Inferior parietal cortex (tissue), 1 donor: ENCODE results near the gene PGLYRP4.

Experiments
- DNase-seq: peaks from one replicate; pipeline ENCODE4 v3.0.0-alpha.2; 2016; ENCODE audit errors: extremely low spot score

PGLYRP4 gene, protein sequence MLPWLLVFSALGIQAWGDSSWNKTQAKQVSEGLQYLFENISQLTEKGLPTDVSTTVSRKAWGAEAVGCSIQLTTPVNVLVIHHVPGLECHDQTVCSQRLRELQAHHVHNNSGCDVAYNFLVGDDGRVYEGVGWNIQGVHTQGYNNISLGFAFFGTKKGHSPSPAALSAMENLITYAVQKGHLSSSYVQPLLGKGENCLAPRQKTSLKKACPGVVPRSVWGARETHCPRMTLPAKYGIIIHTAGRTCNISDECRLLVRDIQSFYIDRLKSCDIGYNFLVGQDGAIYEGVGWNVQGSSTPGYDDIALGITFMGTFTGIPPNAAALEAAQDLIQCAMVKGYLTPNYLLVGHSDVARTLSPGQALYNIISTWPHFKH

DNA sequence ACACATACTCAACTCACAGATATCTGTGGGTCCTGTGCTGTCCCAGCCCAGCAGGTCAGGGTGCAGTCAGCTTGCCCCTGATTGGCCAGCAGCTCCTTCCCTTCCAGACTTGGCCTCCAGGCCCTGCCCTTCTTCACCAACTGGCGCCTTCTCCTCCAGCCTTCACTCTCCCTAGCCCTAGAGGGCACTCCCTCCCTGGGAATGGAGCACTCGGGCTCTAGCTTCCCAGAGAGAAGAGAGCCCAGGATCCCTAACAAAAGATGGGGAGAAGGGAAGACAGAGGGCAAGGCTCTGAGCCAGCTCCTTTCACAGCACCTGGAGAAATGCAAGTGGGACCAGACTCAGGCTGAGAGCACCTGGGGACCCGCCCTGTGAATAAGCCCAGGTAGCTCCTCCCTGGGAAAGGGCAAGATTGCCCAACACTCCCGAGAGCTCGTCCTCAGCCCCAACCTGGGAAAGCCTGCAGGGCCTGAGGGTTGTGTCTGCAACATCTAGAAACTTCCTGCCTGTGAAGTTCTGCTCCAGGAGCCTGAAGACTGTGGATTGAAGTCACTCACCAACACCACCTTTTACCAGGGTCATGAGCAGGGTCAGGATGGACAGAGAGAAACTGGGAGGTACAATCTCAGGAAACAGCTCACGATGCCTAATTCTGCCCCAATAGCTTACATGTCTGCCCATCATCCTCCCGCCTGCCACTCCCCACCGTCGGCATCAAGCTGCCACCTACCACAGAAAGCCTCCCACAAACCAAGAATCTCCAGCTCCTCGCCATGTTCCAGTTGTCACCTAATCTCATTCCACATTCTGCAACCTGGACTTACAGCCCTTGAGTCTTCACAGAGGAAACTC is at the start of gene PGLYRP4:
TSS of gene PGLYRP4 (minus strand) at position 331 of the 852 bp plus-strand sequence. CDS start 909 bp downstream, outside the sequence.
- DNase-seq = no peak

DNA sequence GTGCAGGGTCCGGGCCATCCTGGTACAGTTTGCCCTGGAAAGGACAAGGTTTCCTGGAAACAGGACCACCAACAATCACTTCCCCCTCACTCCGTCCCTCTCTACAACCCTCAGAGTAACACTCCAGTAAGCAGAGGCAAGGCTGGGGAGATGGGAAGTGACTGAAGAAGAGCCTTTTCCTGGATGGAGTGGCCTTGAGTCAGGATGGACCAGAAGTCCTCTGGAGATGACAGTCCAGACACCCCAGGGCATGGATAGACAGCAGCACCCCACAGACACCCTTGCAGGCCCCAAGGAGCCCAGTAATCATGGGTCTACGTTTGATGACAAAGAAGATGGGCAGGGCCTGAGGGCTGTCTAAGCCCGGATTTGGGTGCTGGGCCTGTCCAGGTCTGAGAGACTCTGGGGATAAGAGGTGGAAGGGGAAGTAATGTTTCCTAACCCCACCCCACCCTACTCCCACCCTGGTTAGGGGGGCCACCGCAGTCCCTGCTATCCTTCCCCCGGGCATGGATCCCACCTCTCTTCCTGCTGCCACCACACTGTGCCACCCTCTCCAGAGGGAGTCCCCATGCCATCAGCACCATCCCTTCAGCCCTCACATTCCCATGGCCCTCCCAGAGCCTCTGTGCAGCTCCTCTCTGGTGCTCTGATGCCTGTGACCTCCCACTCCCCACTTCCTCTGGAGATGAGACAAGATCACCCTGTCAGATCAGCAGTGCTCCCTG is 49.4 kb upstream of the PGLYRP4 start:
- no peak for DNase-seq

DNA sequence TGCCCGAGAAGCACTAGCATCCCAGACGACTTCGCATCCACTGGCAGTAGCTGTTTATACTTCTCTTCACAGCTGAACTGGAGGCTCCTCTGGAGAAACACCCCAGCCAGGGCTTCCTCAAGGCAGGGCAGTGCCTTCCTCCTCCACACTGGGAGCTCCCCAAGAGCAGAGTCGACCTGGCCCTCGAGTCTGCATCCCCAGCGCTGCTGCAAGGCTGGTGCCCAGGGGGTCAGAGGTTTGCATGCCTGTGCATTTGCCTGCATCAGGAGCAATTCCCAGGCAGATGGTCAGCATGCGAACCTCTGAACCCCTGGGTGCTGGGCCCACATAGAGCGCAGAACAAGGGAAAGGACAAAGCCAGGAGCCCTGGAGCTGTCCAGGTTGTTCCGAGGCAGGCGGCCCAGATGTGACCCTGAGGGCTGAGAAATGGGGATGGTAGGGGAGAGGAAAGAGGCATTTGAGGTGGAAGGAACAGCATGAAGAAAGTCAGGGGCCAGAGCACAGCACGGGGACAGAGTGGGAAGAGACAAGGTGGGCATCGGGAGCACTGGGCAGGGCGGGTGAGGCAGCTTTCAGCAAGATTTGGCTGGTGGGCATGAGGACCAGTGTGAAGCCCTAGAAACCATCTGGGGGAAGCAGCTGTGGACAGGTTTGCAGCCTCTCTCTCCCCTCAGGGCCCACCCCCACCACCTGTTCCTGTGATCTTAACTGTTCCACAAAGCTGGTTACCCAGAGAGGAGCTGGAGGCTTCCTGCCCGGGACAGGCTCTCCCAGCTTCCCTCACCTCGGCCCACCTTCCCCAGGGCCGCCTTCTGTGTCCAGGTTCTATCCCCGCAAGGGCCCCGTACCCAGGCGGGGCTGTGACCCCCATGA is 48.6 kb upstream of the PGLYRP4 start:
- no peak for DNase-seq

GRCh38 chr1:153396461-153396860 is 47.8 kb upstream of the PGLYRP4 start:
- no peak for DNase-seq

DNA sequence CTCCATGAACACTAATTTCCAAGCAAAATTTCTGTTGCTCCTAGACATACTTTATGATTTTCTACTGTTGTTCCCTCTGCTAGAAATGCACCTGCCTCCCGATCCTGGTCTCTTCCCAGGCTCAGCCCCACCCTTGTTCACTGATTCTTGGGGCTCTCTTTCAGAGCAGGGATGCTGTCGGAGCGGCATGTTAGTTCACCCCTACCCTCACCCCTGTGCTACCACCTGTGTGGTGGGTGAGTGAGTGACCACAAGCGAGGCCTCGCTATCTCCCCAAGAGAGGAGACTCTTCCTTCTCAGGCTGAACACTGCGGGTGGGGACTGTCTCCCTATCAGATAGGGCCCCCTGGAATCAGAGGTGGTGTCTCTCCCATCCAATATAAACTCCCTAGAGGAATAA is 47.1 kb upstream of the PGLYRP4 start:
- no peak for DNase-seq

DNA sequence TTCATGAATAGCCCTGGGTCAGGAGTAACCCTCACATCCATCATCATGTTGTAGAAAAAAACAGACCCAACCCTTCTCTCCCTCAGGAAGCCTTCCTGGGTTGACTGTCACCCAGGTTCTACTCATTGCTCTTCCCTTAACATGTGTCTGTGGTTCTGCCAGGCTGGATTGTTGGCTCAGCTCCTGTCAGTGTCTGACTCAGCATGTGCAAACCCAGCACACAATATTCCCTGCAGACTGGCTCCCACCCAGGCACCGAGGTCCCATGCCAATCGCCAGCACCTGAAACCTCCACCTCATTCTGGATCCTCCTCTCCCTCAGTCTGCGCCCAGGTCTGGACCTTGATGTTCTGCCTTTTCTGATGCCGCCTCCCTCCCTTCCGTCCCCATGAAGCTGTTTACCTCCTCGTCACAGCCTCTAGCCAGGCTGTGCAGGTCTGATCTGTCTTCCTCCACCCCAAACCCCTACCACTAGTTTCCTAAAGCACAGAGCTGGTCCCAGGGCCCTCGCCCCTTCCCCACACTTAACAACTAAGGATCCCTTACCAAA is 46.6 kb upstream of the PGLYRP4 start:
- no peak for DNase-seq

DNA sequence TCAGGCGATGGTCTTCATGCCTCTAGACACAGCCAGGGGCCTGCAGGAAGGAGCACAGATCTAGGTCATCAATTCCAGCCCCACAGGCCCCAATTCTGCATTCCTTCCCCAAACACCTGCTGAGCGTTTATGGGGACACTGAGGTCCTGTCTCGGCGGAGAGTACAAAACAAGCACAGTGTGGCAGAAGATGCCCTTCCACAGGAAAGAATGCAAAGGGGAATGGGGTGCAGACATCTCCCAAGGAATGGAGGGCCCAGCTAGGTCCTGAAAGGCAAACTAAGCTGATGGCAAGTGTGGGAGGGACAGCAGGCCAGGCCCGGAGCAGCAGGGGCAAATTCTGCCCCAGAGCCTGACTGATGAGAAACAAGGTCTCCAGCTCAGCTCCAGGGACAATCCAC is 45.8 kb upstream of the PGLYRP4 start:
- DNase-seq = no peak

DNA sequence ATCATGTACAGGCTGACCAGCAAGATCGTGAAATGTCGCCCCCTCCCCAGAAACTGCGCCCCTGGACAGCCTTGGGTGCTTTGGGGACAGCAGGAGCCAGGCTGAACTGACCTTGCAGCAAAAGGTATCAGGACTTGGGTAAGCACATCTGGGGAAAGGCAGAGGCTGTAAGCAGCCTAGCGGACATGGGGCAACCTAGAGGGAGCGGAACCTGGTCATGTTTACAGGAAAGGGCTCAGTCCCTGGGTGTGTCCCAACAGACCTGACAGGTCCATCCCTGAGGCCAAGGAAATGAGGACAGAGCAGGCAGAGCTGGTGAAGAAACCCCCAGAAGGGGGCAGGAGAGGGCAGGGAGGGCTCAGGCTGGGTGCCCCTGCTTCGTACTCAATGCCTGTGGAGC is 45.3 kb upstream of the PGLYRP4 start:
- no peak for DNase-seq

- no peak for DNase-seq
Measured at GRCh38 chr1:153392822-153393221, 44.2 kb upstream of the PGLYRP4 start.

DNA sequence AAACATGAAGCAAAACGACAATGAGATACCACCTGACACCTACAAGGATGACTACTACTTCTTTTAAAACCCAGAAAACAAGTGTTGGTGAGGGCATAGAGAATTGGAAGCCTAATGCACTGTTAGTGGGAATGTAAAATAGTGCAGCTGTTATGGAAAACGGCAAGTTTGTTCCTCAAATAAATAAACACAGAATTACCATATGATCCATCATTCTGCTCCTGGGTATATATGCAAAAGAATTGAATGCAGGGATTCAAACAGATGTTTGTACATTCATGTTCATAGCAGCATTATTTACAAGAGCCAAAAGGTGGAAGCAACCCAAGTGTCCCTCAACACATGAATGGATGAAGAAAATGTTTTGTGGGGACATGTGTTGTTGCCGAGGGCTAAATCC is 43.6 kb upstream of the PGLYRP4 start:
- DNase-seq = no peak

GRCh38 chr1:153390938-153391710 is 42.5 kb upstream of the PGLYRP4 start, which contains the start of gene S100A8:
Gene S100A8, minus strand, starts transcription at chr1:153391073. Its CDS starts 538 bp downstream, at chr1:153390535.
- DNase-seq = no peak

DNA sequence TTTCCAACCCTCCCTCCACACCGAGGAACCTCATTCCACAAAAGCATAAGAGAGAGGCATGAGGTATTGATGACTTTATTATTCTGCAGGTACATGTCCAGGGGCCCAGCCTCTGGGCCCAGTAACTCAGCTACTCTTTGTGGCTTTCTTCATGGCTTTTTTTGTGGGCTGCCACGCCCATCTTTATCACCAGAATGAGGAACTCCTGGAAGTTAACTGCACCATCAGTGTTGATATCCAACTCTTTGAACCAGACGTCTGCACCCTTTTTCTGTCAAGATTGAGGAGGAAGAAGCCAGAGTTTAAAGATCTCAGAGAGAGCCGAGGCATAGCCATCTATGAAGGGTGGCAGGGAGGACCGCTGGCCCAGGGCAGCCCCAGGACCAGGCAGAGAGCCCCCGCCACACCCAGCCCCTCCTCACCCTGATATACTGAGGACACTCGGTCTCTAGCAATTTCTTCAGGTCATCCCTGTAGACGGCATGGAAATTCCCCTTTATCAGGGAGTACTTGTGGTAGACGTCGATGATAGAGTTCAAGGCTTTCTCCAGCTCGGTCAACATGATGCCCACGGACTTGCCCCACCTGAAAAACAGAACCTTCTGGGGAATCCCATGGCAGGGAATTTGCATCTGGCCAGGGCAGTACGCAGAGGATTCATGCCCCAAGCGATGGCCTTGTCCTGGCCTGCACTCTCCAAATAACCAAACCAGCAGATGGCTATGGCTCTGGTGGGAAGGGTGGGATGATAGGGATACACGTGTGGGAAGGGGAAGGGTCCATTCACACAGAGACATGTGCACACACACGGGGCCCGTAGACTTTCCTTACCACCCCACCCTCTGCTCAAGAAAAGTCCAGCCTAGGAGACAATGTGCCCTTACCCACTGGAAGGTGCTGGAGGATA is 41.6 kb upstream of the PGLYRP4 start:
- no peak for DNase-seq

DNA sequence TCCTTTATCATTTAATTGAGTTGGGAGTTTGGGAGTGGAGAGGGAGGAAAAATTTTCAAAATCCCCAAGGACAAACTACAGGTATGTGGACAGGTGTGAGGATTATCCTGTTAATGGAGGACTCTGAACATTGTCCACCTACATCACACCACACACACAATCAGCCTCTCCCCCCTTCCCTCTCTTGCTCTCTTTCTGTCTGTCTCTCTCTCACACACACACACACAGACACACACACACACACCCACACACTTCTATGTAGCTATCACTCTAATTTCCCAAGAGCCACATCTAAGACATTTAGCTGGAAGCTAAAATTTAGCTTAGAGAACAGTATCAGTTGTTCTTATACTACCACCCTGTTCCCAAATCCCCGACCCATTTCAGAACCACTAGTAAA is 40.8 kb upstream of the PGLYRP4 start:
- DNase-seq = no peak

- no peak for DNase-seq
Measured at GRCh38 chr1:153387785-153388184, 39.1 kb upstream of the PGLYRP4 start.

- DNase-seq = no peak
Measured at GRCh38 chr1:153387001-153387400, 38.4 kb upstream of the PGLYRP4 start.

DNA sequence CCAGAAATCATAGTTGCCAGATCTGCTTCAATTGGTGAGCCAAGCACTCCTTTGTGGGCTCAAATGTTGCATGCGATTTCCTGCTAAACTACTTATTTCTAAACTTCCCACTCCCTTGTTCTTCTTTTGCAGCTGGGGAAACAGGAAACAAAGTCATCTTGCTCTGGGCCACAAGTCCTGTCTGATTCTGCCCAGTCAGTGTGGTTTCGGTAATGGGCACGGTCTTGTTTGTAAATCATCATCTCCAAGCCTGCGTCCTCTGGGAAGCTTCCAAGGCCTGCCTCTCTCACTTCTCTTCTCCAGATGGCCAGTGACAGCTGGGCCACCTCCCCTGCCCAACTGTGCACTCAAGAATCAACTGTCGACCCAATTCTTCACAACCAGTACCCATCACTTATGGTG is 37.9 kb upstream of the PGLYRP4 start:
- peak; percentile 17 for DNase-seq

DNA sequence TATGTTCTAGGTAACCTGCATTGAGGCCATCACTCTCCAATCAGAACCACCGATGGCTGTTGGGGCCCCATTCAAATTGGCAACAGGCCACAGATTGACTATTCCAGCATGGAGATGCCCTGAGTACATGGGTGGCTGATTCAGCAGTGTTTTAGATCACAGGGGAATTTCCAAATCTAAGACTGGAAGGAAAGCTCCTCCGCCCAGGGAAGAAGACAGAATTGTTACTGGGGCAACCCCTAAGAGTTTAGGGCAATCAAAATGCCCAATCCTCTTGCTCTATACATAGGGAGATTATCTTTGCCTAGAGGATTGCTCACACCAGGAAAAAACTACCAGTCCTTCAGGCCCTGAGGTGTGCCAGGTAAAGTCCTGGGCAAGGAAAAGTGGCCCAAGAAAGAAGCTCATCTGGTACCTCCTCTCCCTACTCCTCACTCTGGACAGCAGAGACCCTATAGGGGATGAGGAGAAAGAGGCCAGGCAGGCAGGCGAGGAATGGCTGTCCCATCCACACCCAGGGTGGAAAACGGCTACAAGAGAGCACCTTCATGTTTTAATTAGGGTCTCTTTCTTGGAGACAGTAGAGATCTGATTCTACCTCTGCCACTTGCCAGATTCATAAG is 36.4 kb upstream of the PGLYRP4 start:
- DNase-seq = no peak

DNA sequence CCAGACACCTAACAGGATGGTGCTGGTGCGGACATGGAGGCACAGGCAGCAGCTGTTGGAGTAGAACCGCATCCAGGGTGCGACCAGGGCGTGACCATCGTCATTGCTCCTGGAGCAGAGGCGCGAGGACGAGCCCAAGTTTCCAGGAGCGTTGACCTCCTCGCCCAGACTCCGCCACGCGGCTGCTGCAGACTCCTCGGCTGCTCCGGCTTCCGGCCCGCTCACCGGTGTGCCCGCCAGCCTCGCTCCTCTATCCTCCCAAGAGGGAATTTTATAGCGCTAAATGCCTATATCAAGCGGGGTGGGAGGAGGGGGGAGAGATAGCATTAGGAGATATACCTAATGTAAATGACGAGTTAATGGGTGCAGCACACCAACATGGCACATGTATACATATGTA is 32.1 kb upstream of the PGLYRP4 start:
- DNase-seq = no peak

GRCh38 chr1:153379591-153379990 is 30.9 kb upstream of the PGLYRP4 start:
- no peak for DNase-seq
